AG09309 (cell line): ENCODE data around the gene POLR2E.

ENCODE experiments used
- DNase-seq: peaks from one replicate; pipeline ENCODE4 v3.0.0-alpha.2; 2010; ENCODE audit warnings: low read depth
- H3K4me3 ChIP-seq: 2 replicates; pipeline ENCODE4 v1.5.1; 2011; ENCODE audit warnings: mild to moderate bottlenecking, low read depth, low read length, moderate library complexity; ENCODE audit not compliant: control insufficient read depth
- TF ChIP-seq, protein P1 (sequence below): IDR thresholded peaks from 2 replicates; pipeline ENCODE4 v1.5.1; 2011; ENCODE audit warnings: mild to moderate bottlenecking, low read depth, low read length, inconsistent platforms; ENCODE audit not compliant: insufficient read depth, control insufficient read depth; ENCODE audit errors: missing control alignments

POLR2E gene

DNA sequence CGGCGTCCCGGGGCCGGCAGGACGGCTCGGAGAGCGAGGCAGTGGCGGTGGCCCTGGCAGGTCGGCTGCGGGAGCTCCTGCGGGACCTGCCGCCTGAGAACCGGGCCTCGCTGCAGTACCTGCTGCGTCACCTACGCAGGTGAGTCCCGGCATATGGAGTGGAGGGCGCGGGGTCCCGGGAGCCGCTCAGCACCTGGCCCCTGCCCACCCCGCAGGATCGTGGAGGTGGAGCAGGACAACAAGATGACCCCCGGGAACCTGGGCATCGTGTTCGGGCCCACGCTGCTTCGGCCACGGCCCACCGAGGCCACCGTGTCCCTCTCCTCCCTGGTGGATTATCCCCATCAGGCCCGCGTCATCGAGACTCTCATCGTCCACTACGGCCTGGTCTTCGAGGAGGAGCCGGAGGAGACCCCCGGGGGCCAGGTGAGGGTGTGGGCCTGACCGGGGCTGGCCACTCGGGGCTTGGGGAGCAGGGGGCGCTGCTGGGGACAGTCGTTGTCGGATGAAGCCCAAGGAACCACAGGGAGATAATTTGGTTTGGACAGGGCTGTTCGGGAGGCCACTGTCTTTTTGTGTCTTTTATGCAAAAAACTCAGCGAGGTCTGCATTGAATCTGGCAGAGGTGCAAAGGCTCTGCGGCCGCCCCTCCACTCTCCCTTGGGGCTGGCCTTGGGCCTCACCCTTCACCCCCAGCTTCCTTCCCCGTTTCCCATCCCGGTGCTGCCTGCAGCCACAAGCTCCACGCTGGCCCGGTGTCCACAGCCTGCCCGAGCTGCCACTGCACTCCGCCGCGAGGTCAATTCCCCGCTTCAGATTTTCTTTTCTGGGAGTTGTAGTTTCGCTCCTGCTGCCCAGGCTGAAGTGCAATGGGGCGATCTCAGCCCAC, 12.0 kb downstream of the POLR2E start:
- TF ChIP-seq, protein P1, sequence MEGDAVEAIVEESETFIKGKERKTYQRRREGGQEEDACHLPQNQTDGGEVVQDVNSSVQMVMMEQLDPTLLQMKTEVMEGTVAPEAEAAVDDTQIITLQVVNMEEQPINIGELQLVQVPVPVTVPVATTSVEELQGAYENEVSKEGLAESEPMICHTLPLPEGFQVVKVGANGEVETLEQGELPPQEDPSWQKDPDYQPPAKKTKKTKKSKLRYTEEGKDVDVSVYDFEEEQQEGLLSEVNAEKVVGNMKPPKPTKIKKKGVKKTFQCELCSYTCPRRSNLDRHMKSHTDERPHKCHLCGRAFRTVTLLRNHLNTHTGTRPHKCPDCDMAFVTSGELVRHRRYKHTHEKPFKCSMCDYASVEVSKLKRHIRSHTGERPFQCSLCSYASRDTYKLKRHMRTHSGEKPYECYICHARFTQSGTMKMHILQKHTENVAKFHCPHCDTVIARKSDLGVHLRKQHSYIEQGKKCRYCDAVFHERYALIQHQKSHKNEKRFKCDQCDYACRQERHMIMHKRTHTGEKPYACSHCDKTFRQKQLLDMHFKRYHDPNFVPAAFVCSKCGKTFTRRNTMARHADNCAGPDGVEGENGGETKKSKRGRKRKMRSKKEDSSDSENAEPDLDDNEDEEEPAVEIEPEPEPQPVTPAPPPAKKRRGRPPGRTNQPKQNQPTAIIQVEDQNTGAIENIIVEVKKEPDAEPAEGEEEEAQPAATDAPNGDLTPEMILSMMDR: no peak
- DNase-seq: no peak
- no peak overlapping the region for H3K4me3 ChIP-seq

DNA sequence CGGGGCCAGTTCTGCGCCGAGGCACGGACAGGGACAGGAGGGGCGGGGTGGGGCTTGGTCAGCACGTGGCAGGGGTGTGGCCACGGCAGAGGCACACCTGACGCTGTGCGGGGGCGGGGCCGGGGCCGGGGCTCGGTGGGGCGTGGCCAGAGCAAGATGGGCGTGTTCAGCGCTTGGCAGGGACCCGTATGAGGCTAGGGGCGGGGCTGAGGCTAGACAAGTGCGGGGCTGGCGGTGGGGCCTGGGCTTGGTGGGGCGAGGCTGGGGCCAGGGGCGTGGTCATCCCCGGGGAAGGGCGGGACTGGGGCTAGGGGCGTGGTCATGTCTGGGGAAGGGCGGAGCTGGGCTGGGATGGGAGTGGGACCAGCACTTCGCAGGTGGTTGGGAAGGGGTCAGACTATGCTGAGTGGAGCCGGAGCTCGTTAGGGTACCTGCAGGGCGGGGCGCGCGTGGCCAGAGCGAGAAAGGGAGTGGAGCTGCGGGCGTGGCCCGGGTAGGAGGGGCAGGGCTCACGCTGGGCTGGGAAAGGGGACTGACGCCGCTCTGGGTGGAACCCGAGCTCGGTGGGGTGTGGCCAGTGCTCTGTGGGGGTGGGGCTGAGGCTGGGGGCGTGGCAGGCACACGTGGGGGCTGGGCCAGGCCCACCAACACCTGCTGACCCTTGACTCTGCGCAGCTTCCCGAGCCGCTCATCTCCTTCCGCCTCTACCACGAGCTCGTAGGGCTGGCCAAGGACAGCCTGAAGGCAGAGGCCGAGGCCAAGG, 12.8 kb downstream of the POLR2E start:
- DNase-seq: no peak

DNA sequence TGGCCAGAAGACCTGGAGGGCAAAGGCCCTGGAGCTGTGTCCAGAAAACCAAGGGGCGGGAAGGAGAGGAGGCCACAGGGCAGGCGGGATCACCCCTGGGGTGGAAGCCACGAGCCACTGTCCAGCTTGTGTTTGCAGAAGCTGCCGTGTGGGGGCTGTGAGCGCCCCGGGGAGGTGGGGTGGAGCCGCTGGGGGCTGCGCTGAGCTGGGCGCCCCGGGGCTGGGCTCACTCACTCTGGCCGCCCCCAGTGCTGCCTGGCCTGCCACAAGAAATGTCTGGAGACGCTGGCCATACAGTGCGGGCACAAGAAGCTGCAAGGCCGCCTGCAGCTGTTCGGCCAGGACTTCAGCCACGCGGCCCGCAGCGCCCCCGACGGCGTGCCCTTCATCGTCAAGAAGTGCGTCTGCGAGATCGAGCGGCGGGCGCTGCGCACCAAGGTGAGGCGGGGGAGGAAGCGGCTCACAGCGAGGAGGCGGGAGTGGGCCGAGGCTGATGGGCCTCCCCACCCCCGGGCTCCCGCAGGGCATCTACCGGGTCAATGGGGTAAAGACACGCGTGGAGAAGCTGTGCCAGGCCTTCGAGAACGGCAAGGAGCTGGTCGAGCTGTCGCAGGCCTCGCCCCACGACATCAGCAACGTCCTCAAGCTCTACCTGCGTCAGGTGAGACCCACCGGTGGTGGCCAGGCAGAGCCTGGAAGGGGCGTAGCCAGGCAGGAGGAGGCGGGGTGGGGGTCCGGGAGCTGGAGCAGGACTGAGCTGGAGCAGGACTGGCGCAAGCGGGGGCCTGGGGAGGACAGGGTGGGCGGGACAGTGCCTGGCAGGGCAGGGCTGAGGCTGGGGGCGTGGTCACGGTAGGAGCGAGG, 13.6 kb downstream of the POLR2E start:
- TF ChIP-seq, protein P1: no peak
- no peak for DNase-seq
- no peak overlapping the region for H3K4me3 ChIP-seq

More for the DNA sequence above, 12.8 kb downstream of the POLR2E start:
- no peak overlapping the region for H3K4me3 ChIP-seq
- TF ChIP-seq, protein P1: no peak

DNA sequence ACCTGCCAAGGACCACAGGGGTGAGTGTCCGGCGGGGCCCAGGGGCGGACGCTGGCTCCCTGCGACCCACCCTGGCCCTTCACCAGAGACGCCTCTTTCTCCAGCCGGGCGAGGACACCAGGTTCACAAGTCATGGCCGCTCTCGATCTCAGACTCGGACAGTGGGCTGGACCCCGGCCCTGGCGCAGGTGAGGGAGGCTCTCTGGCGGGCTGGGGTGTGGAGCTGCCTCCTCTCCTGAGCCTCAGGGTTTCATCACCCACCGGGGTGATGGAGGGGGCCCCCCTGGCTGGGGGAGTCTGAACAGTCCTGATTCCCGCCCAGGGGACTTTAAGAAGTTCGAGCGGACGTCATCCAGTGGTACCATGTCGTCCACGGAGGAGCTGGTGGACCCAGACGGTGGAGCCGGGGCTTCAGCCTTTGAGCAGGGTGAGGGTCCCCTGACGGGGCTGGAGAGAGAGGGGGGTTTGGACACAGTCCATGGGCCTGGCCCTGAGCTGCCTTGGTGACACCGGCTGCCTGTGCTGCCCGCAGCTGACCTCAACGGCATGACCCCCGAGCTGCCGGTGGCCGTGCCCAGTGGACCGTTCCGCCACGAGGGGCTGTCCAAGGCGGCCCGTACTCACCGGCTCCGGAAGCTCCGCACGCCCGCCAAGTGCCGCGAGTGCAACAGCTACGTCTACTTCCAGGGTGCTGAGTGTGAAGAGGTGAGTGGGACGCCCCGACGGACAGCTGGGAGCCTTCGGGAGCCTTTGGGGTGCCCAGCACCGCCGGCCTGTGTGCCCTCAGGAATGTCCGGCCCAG, 14.6 kb downstream of the POLR2E start:
- DNase-seq: no peak
- TF ChIP-seq, protein P1: no peak
- no peak overlapping the region for H3K4me3 ChIP-seq

DNA sequence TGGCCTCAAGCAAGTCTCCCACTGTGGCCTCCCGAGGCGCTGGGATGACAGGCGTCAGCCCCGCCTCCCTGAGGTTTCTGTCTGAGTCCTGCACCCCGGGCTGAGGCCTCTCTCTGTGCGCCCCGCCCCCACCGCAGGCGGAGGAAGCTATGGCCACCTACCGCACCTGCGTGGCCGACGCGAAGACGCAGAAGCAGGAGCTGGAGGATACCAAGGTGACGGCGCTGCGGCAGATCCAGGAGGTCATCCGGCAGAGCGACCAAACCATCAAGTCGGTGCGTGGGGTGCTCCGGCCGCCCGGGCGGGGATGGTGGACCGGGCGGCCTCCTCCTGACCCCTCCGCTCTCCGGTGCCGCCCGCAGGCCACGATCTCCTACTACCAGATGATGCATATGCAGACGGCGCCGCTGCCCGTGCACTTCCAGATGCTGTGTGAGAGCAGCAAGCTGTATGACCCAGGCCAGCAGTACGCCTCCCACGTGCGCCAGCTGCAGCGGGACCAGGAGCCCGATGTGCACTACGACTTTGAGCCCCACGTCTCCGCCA, 15.5 kb downstream of the POLR2E start:
- TF ChIP-seq, protein P1: no peak
- H3K4me3 ChIP-seq: no peak overlapping the region
- no peak for DNase-seq

DNA sequence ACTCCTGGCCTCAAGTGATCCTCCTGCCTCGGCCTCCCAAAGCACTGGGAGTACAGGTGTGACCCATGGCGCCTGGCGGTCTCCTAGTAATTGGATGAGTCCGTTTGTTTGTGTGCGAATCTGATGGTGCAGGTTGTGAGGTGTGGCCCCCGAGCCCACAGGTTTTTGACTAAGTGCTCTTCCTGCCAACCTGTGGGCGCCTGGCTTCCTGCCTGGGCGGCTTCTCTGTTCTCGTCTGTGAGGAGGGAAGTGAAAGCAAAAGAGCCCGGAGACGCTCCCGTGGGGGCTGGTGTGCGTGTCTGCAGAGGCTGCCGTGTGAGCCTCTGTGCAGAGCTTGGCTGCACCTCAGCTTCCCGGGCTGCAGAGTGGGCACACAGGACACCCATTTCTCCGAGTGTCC, 18.2 kb downstream of the POLR2E start:
- no peak overlapping the region for H3K4me3 ChIP-seq
- TF ChIP-seq, protein P1: no peak
- DNase-seq: no peak
